HepG2 (cell line): Measurements from ENCODE around the gene SH2D6. TPM values are rescaled to one million over a fixed set of nuclear protein-coding genes. Genes with fewer than 3 reads are reported as not detected.

Experiments used
- ATAC-seq: fragments of 200-7000 bp; cut with Tn5 transposase; 3 replicates; pipeline ENCODE4 v1.9.1; 2020; ENCODE audit warnings: mild to moderate bottlenecking, moderate library complexity
- BruUV-seq: library from RNA; stranded (reverse); fragments of 400-500 nt; replicated peaks from 2 replicates; lab custom pipeline; 2021; lab: Mats Ljungman, UMichigan
- CTCF ChIA-PET: fragments of 300-600 bp; formaldehyde crosslinking; extraction: SDS; loops from one replicate; lab custom pipeline; 2021; ENCODE audit warnings: low total read pairs, inconsistent platforms, low intra/inter-chr PET ratio; lab: Yijun Ruan, JAX
- POLR2A ChIA-PET: fragments of 350-600 bp; sonication (Branson Sonifier 250); formaldehyde crosslinking; loops from one replicate; lab custom pipeline; 2020; ENCODE audit warnings: antibody characterized with exemption, inconsistent platforms; lab: Yijun Ruan, JAX
- DNase-seq: peaks from one replicate; pipeline ENCODE4 v3.0.0-alpha.2; 2015; ENCODE audit warnings: low spot score
- FAIRE-seq: peaks from 3 replicates; lab custom pipeline; 2011; peaks lifted over from hg19 to GRCh38; lab: Jason Lieb, UNC
- H2AFZ ChIP-seq: one replicate; pipeline ENCODE4 v1.6.1; 2011; ENCODE audit warnings: low read length, inconsistent platforms
- H3K27ac ChIP-seq: fragments of 300-600 bp; 3 replicates; pipeline ENCODE4 v1.8.0; 2011; ENCODE audit warnings: mixed run types, mild to moderate bottlenecking, mixed read lengths, low read length, inconsistent platforms; ENCODE audit not compliant: insufficient read depth; ENCODE audit errors: extremely low read length
- H3K27me3 ChIP-seq, 2 experiments: fragments of 200-600 bp in 1 of 2; 2 replicates in 1 of 2; 3 replicates in 1 of 2; pipeline versions ENCODE4 v1.6.0 to v1.8.0; 2011; ENCODE audit warnings: low read length in 2 of 2, mild to moderate bottlenecking in 2 of 2, moderate library complexity in 2 of 2, inconsistent platforms in 1 of 2; ENCODE audit not compliant: insufficient read depth in 2 of 2, control insufficient read depth in 1 of 2
- H3K36me3 ChIP-seq, 2 experiments: fragments of 200-600 bp in 1 of 2; replicated peaks in 1 of 2; 2 replicates in 1 of 2; 3 replicates in 1 of 2; pipeline versions ENCODE4 v1.5.1 to v1.8.0; 2011; ENCODE audit warnings: low read length in 2 of 2, inconsistent platforms in 1 of 2; ENCODE audit not compliant: insufficient read depth in 2 of 2, control insufficient read depth in 1 of 2
- H3K4me1 ChIP-seq: 2 replicates; pipeline ENCODE4 v1.5.1; 2012; ENCODE audit warnings: low read length, inconsistent platforms; ENCODE audit not compliant: insufficient read depth
- H3K4me2 ChIP-seq: 2 replicates; pipeline ENCODE4 v1.6.0; 2011; ENCODE audit warnings: low read depth, low read length, inconsistent platforms
- H3K4me3 ChIP-seq, 3 experiments: fragments of 200-600 bp in 1 of 3; sonication (generic), shearing (Covaris generic) in 1 of 3; replicated peaks in 1 of 3; 2 replicates each; pipeline ENCODE4 v1.5.1; 2011 to 2016; ENCODE audit warnings: low read length in 3 of 3, inconsistent platforms in 2 of 3, low read depth in 2 of 3, mild to moderate bottlenecking in 2 of 3, control low read depth in 1 of 3, mixed read lengths in 1 of 3; ENCODE audit not compliant: insufficient read depth in 1 of 3
- H3K79me2 ChIP-seq: one replicate; pipeline ENCODE4 v1.6.1; 2011; ENCODE audit warnings: low read length, inconsistent platforms; ENCODE audit not compliant: insufficient read depth
- H3K9ac ChIP-seq: 2 replicates; pipeline ENCODE4 v1.6.0; 2011; ENCODE audit warnings: mild to moderate bottlenecking, low read depth, low read length, inconsistent platforms; ENCODE audit not compliant: insufficient read depth
- H3K9me3 ChIP-seq: 2 replicates; pipeline ENCODE4 v1.5.1; 2012; ENCODE audit warnings: mild to moderate bottlenecking, low read length
- H4K20me1 ChIP-seq: 2 replicates; pipeline ENCODE4 v1.6.0; 2011; ENCODE audit warnings: inconsistent platforms, mild to moderate bottlenecking, low read length, moderate library complexity; ENCODE audit not compliant: insufficient read depth
- HNF4G ChIP-seq, 2 experiments: sonication (generic) in 1 of 2; formaldehyde crosslinking in 1 of 2; IDR thresholded peaks; 2 replicates each; pipeline versions ENCODE4 v1.4.0 to v1.6.1; 2011 to 2020; ENCODE audit warnings: borderline replicate concordance in 2 of 2, low read depth in 2 of 2, mild to moderate bottlenecking in 2 of 2, low read length in 1 of 2, missing genetic modification reagents in 1 of 2, moderate library complexity in 1 of 2
- MIER3 ChIP-seq: IDR thresholded peaks from 2 replicates; pipeline ENCODE4 v1.6.1; 2016; ENCODE audit warnings: missing compliant biosample characterization, borderline replicate concordance
- STAG1 ChIP-seq: sonication (generic); formaldehyde crosslinking; IDR thresholded peaks from 2 replicates; pipeline ENCODE4 v1.4.0; 2020; ENCODE audit warnings: missing genetic modification reagents
- ZBTB1 ChIP-seq: sonication (generic); formaldehyde crosslinking; IDR thresholded peaks from 2 replicates; pipeline ENCODE4 v1.4.0; 2020; ENCODE audit warnings: missing genetic modification reagents, borderline replicate concordance
- ZFP37 ChIP-seq: sonication (generic); formaldehyde crosslinking; IDR thresholded peaks from 2 replicates; pipeline ENCODE4 v1.4.0; 2020; ENCODE audit warnings: missing genetic modification reagents, borderline replicate concordance
- ZNF3 ChIP-seq: IDR thresholded peaks from 2 replicates; pipeline ENCODE4 v1.7.0; 2017; ENCODE audit warnings: inconsistent platforms
- ZNF501 ChIP-seq: sonication (generic); formaldehyde crosslinking; IDR thresholded peaks from 2 replicates; pipeline ENCODE4 v1.5.1; 2020; ENCODE audit warnings: mild to moderate bottlenecking, moderate library complexity, missing genetic modification reagents
- WGBS: methylation state at CpG from one replicate; pipeline ENCODE4 v1.1.6; 2017; ENCODE audit warnings: low lambda C conversion rate; 5-methylcytosine and 5-hydroxymethylcytosine counted together
- in situ Hi-C: cut with HindIII; loops from 2 replicates; pipeline ENCODE4 v1.10.0; 2017; ENCODE audit warnings: low pct_unique_long_range_greater_than_20kb; ENCODE audit not compliant: extremely low pct_ligation_motif_present
- intact Hi-C: fragments of 100-400 bp; cut with micrococcal nuclease; formaldehyde crosslinking; loops from one replicate; pipeline ENCODE4 v1.10.0; 2022; ENCODE audit not compliant: unreplicated experiment
- polyA plus RNA-seq, 8 experiments: library from polyadenylated mRNA; depleted of rRNA in 3 of 8; stranded (reverse) in 7 of 8; unstranded in 1 of 8; fragments of >200 nt; fragmentation: Illumina TruSeq in 4 of 8; extraction: Trizol in 4 of 8; gene quantifications; 2 replicates each; pipeline versions ENCODE4 v1.2.1 to v1.2.3, GENCODE V29; 2011 to 2016; ENCODE audit warnings: low read depth in 4 of 8, missing spikeins in 1 of 8, mixed read lengths in 1 of 8; ENCODE audit not compliant: insufficient read depth in 1 of 8
- total RNA-seq, 5 experiments: library from RNA; depleted of rRNA; stranded (reverse); fragments of >200 nt; fragmentation: Illumina TruSeq; extraction: Trizol; gene quantifications; 2 replicates each; pipeline ENCODE4 v1.2.3, GENCODE V29; 2016; ENCODE audit warnings: low read depth in 1 of 5

SH2D6 gene
- total and polyA plus RNA-seq, 2 of the 13 experiments (the other 11 are each of a cell fraction or from before 2014, with no cell fraction given): 0.11 to 0.26 TPM

GRCh38 chr2:85376291-85377065 is 42.0 kb upstream of the SH2D6 start (continued):
- TF ChIP-seq STAG1 (no peak), ZNF501 (CRISPR knock-in tag) (no peak), ZFP37 (CRISPR knock-in tag) (no peak), ZNF3 (CRISPR knock-in tag) (no peak)

GRCh38 chr2:85377083-85377482 is 41.4 kb upstream of the SH2D6 start:
- no peak overlapping the region for H3K4me3 ChIP-seq
- ATAC-seq: no peak
- intact Hi-C loops: no loop called here
- in situ Hi-C loops: no loop called here
- CTCF ChIA-PET: no interaction called here
- BruUV-seq: no TSS peak
- peaks cover 6% of the 10 kb centered on the region; the same call in 1 of the 2 replicates for H3K9me3 ChIP-seq
- POLR2A ChIA-PET: interaction anchor here (1.1 to 2.2 kb wide), 2 partner anchors 11 to 70 kb away, joined by 3 to 6 read pairs; no protein-coding TSS in a partner anchor
- no peak overlapping the region for H3K27ac ChIP-seq
- no peak overlapping the region for H3K9ac ChIP-seq
- H3K4me2 ChIP-seq: no peak overlapping the region
- TF ChIP-seq HNF4G (IDR thresholded peaks at IDR 0.05; ENCODE audit: borderline replicate concordance, low read depth, low read length): no peak
- TF ChIP-seq HNF4G (CRISPR knock-in tag; IDR thresholded peaks at IDR 0.05; ENCODE audit: borderline replicate concordance, low read depth): no peak
- no peak for TF ChIP-seq MIER3 (CRISPR knock-in tag)
- TF ChIP-seq ZBTB1 (CRISPR knock-in tag): no peak
- H3K79me2 ChIP-seq: no peaks in the 10 kb centered on the region
- H3K36me3 ChIP-seq: peaks cover 1 to 4% of the 10 kb centered on the region in 2 experiments; a peak in 3 of 5 replicates
- DNase-seq: no peak
- no peak for FAIRE-seq
- no peaks in the 10 kb centered on the region for H3K4me1 ChIP-seq
- H2AFZ ChIP-seq: no peak overlapping the region
- 96% methylated on average over 9 of the region's 11 CpGs for WGBS
- no peaks in the 10 kb centered on the region for H3K27me3 ChIP-seq
- no peaks in the 10 kb centered on the region for H4K20me1 ChIP-seq
